ENCODE results near the gene SPDYE6.
"Not testable (repeated sequence)": the region's sequence is repeated elsewhere in the genome, so short reads cannot be mapped to it uniquely, and the experiment has no call there.

Gene SPDYE6

GRCh38 chr7:102356344-102356743, at the start of gene SPDYE6:
TSS of gene SPDYE6 (minus strand) at chr7:102356444. CDS start at chr7:102356023, 421 bp downstream.
- DNase-seq, result not testable (repeated sequence)

- DNase-seq, result not testable (repeated sequence)
Observed at GRCh38 chr7:102404862-102405188, 48.6 kb upstream of the SPDYE6 start.

- DNase-seq, result peak; percentile 78
Observed at GRCh38 chr7:102404005-102404861, 48.0 kb upstream of the SPDYE6 start.

- no peak for DNase-seq
Observed at GRCh38 chr7:102403563-102403962, 47.3 kb upstream of the SPDYE6 start.

GRCh38 chr7:102400360-102400759, 44.1 kb upstream of the SPDYE6 start:
- DNase-seq, result no peak

- DNase-seq, result no peak
Observed at GRCh38 chr7:102398543-102398942, 42.3 kb upstream of the SPDYE6 start.

- DNase-seq, result no peak
Observed at GRCh38 chr7:102396710-102397019, 40.4 kb upstream of the SPDYE6 start.

- peak; percentile 94 for DNase-seq
Observed at GRCh38 chr7:102395873-102396709, 39.8 kb upstream of the SPDYE6 start, which contains the start of gene PRKRIP1. TSS of gene PRKRIP1 (plus strand) at chr7:102396363. CDS start at chr7:102396412, 49 bp downstream.

- no peak for DNase-seq
Observed at GRCh38 chr7:102395592-102395872, 39.3 kb upstream of the SPDYE6 start.

- DNase-seq, result no peak
Observed at GRCh38 chr7:102393467-102393866, 37.2 kb upstream of the SPDYE6 start.

GRCh38 chr7:102392330-102392729, 36.1 kb upstream of the SPDYE6 start:
- DNase-seq, result no peak

GRCh38 chr7:102390697-102391484, 34.6 kb upstream of the SPDYE6 start:
- peak; percentile 73 for DNase-seq

- DNase-seq, result no peak
Observed at GRCh38 chr7:102389810-102390209, 33.6 kb upstream of the SPDYE6 start.

- DNase-seq, result no peak
Observed at GRCh38 chr7:102387064-102387463, 30.8 kb upstream of the SPDYE6 start.

GRCh38 chr7:102381696-102382425, 25.6 kb upstream of the SPDYE6 start:
- not testable (repeated sequence) for DNase-seq

- not testable (repeated sequence) for DNase-seq
Observed at GRCh38 chr7:102380837-102381236, 24.6 kb upstream of the SPDYE6 start.

GRCh38 chr7:102376964-102377466, 20.8 kb upstream of the SPDYE6 start:
- DNase-seq, result no peak

- not testable (repeated sequence) for DNase-seq
Observed at GRCh38 chr7:102372796-102373195, 16.6 kb upstream of the SPDYE6 start.

- not testable (repeated sequence) for DNase-seq
Observed at GRCh38 chr7:102370038-102370437, 13.8 kb upstream of the SPDYE6 start.

- DNase-seq, result not testable (repeated sequence)
Observed at GRCh38 chr7:102365390-102365789, 9.1 kb upstream of the SPDYE6 start.

- not testable (repeated sequence) for DNase-seq
Observed at GRCh38 chr7:102364394-102364886, 8.2 kb upstream of the SPDYE6 start.
